Vein endothelial cell (primary cell): Measurements from ENCODE around the gene DNAJC18. TPM values are rescaled to one million over a fixed set of nuclear protein-coding genes. Genes with fewer than 3 reads are reported as not detected.

Experiments
- small RNA-seq: library from RNA; depleted of rRNA; stranded (forward); fragments of <200 nt; gene quantifications from one replicate; pipeline ENCODE3, GENCODE V24; 2012
- total RNA-seq: library from RNA; depleted of rRNA; stranded (reverse); fragments of >200 nt; gene quantifications from 2 replicates; pipeline ENCODE4 v1.2.3, GENCODE V29; 2012

Gene DNAJC18
- 8.7 and 13.7 TPM in 2 replicates for total RNA-seq

DNA sequence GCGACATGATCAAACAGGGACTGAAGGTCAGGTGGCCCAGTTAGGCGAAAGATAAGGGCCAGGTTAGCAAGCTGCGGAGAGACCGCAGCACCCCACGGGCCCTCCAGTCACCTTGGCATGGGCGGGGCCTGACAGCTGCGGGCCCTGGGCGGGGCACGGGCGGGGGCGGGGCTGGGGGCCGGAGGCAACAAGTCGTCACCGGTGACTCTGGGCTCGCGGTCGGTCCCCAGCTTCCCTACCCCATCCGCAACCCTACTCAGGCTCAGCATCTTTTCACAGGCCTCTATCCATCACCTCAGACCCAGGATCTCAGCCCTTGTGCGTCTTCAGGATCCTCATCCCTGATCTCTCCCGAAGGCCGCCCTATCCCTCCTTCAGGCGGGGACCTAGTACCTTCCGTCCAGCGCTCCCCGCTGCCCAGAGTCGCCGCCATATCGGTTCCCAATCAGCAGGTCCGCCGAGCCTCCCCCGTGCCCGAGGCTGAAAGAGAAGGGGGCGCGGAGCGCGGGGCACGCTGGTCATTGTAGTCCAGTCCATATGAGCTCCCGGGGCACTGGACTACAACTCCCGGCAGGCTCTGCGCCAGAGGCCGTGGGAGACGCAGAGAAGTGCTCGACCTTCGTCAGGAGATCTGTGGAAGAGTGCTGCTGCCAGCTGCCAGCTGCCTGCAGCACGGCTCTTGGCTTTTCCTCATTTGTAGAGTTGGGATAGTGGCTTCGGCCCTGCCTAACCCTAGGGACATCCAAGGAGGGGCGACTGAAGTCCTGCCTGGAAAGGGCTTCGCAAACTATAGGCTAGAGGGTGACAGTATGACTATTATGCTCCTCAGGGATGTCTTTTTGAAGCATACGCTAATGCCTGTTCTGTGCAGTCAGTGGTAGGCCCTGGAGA lies at the start of gene DNAJC18:
Gene DNAJC18 (minus strand): TSS at position 513 of the 891 bp plus-strand sequence. CDS start 80 bp downstream, at position 433.

DNA sequence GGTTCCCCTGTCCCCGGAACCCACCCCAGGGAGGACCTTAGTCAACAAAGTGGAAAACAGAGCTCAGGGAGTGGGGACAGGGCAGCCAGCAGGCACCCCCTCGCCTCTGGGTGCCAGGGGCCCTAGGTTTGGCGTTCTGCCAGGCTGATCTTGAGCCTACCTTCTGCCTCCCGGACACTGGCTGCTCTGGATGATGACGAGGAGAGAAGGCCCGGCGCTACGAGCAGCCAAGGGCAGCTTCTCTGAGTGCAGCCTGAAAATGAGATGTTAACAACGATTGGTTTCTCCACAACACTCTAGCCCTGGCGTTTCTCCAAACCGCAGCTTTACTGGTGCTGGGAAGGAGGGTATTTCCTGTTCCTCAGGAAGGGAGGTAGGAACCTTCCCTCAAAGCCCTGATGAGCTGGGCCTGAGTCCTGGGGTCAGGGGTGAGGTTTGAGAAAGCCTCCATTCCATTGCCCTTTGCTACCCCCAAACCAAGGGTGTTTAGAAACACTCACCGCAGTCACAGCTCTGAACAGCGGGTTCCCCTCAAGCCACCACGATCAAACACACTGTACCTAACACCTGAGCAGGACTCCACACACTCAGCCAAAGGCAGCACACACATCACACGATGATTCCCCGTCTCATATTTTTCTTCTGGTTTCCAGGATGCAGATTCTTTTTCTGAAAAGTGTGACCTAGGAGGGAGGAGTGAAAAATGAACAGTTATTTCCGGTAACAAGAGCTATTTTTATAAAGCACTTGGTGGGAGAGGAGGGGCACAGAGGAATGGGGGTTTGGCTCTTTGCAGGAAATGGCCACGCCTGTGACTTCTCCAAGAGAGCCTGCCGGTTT lies 42.9 kb upstream of the DNAJC18 start, which contains the start of gene STING1:
Gene STING1 (minus strand): TSS at position 709 of the 840 bp plus-strand sequence. CDS start 1,054 bp downstream, outside the sequence.

DNA sequence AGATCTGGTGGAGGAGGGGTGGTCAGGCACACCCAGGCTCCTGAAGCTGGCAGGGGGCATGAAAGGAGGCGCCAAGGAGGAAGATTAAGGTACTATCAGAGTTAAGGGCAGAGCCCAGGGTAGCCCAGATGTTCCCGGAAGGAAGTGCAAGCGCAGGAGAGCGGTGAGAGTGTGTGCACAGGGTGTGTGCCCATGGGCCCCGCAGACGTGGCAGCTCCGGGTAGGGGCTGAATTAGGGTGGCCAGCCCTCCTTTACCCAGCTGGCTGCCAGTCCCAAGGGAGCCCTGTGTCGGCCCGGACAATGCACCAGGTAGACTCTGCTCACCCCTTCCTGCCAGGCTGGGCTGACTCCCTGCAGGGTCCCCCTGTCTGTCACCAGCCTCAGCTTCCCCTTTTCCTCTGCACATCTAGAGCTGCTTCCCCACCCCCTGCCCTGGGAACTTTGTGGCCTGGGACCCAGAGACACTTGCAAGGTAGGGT lies 31.5 kb upstream of the DNAJC18 start, which contains the start of gene SMIM33:
Gene SMIM33 (plus strand): TSS at position 184 of the 480 bp plus-strand sequence. CDS start 118 bp downstream, at position 302.

DNA sequence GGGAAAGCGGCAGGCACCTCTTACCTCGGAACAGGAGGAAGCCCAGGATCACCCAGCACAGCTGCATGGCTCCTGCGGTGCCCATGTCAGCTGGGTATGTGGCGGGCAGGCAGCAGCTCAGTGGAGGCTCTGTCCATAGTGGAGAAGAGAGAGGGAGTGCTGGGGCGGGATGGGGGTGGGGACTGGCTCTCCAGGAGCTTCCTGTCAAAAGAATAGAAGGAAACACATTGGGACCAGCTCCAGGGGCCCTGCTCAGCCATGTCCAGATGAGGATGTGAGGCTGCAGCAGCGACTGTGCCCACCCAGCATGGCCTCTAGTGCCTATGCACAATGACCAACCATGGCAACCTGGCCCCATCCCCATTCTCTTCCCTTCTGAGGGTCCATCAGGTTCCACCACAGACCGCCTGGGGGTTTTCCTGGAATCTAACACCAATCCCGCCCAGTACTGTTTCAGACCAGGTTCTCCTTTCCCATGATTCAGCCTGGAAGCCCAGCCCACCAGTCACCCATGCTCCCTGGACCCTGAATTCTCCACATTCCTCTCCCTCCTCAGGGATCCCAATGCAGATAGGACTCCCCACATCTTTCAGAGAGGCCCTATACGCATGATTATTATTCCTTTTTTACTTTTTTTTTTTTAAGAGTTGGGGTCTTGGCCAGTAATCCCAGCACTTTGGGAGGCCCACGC lies 23.4 kb upstream of the DNAJC18 start, which contains the start of gene ECSCR:
Gene ECSCR (minus strand): TSS at position 158 of the 691 bp plus-strand sequence. CDS start 73 bp downstream, at position 85.

DNA sequence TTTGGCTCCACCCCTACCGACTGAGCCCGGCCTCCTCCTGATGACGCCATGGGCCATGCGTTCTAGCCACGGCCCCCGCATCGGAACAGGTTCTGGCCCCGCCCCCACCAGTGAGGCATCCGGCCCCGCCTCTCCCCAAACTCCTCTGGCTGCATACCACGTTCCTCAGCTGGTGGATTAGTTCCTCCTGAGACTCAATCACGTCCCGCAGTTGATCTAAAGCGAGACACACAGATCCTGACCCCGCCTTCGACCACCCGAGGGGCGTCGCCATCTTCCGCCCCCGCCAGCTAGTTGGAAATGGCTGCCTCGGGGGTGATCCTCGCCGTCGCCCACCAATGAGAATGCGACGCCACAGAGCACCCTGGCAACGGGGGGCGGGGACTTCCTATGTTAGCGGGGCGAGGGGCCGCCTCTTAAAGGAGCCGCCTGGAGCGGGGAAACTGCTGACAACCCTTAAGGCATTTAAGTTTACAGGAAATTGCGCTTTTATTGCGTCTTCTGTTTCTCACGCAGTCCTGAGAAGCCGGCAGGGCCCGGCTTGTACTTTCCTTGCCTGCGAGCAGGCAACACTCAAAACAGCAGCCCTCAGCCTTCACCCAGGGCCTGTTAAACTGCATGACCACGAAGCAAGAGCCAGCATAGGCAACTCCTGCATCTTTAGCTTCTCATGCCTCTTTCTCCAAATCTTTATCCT lies 35.4 kb downstream of the DNAJC18 start, which contains the start of gene SPATA24:
Gene SPATA24 (minus strand): TSS at position 303 of the 697 bp plus-strand sequence. CDS start 29 bp downstream, at position 274.

DNA sequence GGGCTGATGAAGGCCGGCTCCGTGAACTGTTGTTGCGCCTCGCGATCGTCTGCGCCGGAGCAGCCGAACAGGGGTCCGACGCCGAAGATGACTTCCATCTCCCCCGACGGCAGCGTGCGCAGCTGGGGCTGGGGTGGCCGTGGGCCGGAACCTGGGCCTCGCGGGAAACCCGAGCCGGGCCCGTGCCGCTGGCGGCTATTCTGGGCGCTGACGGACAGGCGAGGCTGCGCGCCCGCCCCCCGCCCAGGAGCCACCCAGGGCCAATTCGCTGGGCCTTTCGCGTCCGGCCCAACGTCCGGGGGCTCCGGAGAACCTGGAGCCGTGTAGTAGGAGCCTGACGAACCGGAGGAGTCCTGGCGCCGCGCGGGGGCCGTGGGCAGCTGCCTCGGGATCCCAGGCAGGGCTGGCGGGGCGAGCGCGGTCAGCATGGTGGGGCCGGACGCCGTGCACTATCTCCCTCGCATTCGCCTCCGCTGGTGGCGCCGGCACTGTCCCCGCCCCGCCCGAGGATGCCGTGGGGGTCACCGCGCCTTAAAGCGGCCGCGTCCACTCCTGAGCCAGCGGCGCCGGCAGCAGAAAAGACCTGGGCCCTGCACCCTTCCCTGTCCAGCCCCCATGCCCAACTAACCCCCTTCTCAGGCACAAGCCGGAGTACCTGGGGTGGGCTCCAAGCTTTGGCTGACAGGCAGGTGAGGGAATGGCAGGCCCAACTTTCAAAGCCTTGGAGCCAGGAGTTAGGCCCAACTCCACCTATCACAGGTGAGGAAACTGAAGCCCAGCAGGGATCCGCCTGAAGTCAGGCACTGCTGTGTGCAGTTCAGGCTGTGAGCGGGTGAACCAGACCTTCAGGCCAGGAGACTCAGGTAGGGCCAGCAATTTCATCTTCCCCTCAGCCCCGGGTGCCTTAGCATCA lies 44.4 kb downstream of the DNAJC18 start, which contains the start of gene PROB1:
Gene PROB1 (minus strand): TSS at position 451 of the 913 bp plus-strand sequence. CDS start 23 bp downstream, at position 428.

DNA sequence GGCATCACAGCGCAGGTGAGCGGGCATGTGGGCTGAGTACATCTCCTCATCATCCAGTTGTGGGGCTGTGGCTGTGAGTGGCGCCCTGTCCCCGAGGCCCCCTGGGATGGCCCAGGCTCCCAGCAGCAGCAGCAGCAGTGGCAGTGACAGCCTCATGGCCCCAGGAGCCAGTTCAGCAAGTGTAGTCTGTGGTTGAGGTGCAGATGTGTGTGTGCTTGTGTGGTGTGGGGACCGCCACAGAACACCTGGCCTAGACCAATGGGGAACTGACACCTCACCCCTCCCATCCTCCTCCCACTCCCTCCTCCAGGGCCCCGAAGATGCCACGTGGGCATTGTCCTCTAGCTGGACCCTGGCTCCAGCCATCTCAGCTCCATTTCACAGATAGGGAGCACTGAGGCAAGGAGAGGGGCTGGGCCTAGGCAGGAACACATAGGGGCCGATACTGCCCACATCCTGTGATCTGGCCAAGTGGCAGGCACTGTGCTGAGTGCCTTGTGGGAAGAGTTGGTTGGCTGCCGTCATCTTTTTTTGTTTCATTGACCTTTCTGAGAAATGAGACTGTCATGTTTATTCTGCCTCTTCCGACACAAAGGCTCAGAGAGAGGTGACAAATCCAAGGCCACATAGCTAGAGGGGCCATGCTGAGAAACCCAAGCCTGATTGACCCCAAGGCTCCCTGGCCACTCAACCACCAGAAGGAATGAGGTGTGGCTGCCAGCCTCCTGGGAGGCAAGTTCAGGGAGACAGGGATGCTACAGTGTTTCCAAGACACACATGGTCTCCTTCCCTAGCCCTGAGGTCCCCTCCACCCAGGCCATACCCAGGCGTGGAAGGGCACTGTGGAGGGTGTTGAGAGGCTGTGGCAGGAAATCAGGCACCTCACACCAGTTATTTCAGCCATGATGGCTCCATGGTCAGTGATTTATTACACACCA lies 49.4 kb downstream of the DNAJC18 start, which contains the start of gene MZB1:
Gene MZB1 (minus strand): TSS at position 213 of the 938 bp plus-strand sequence. CDS start 57 bp downstream, at position 156.

DNA sequence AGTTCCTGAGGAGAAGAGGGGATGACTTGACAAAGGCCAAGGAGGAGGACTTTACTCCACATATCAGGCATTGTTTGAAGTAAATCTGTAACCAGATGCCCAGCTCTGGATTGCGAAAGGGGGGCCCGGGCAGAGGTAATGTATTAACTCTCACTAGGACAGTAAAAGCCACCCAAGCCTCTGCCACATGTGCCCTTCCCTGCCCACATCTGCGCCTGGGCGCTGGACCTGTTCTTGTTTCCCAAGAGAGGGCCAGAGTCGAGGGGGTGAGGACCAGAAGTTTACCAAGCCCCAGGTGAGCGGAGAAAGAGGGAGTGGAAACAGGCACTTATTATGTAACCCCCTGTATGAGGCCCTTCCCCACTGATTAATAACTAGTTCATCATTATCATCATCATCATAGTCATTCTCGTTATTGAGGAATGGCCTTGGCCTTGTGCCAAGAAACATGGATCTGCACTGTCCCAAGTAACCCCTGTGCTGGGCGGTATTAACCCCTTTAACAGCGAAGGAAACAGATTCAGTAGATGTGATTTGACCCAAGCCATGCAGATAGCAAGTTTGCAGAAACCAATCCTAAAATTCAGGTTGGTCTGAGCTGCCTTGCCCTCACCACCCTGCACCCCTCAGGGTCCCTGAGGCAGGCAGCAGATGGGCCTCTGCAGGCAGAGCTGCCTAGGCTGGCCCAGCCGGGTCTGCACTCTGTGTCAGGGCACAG lies 55.9 kb downstream of the DNAJC18 start, which contains the start of gene SLC23A1:
Gene SLC23A1 (minus strand): TSS at position 23 of the 718 bp plus-strand sequence. CDS start 44 bp downstream, outside the sequence.

Small RNA genes within 50 kb of the gene (small RNA-seq; reads per million reads assigned to genes)
- gene RNU5B-4P = not detected

Other genes starting within 250 kb of the DNAJC18 start
- 29.2 and 32.3 TPM in 2 replicates for gene SIL1, start 241.2 kb downstream of the DNAJC18 start, total RNA-seq
- gene MATR3, start 145.8 kb downstream of the DNAJC18 start, total RNA-seq = 208 and 306 TPM in 2 replicates
- gene PAIP2, start 97.7 kb downstream of the DNAJC18 start, total RNA-seq = 56.7 and 67.0 TPM in 2 replicates
- not detected in 2 replicates for gene SLC23A1, start 56.2 kb downstream of the DNAJC18 start, total RNA-seq
- gene MZB1, start 49.6 kb downstream of the DNAJC18 start, total RNA-seq = 0.19 TPM in 1 of 2 replicates, not detected in the other
- gene PROB1, start 44.4 kb downstream of the DNAJC18 start, total RNA-seq = 4.6 and 7.2 TPM in 2 replicates
- gene SPATA24, start 35.4 kb downstream of the DNAJC18 start, total RNA-seq = 4.1 and 6.2 TPM in 2 replicates
- 329 and 359 TPM in 2 replicates for gene ECSCR, start 23.2 kb upstream of the DNAJC18 start, total RNA-seq
- gene SMIM33, start 31.5 kb upstream of the DNAJC18 start, total RNA-seq = not detected in 2 replicates
- 56.9 and 67.3 TPM in 2 replicates for gene STING1, start 43.2 kb upstream of the DNAJC18 start, total RNA-seq
- 76.8 and 92.5 TPM in 2 replicates for gene UBE2D2, start 121.8 kb upstream of the DNAJC18 start, total RNA-seq
- 6.5 and 20.3 TPM in 2 replicates for gene CXXC5, start 208.8 kb upstream of the DNAJC18 start, total RNA-seq